HCT116 (cell line): ENCODE results near the gene TMOD4. TPM values are rescaled to one million over a fixed set of nuclear protein-coding genes. Genes with fewer than 3 reads are reported as not detected.

Source experiments
- ATAC-seq: fragments of 200-7000 bp; cut with Tn5 transposase; 2 replicates; pipeline ENCODE4 v1.9.1; 2020; ENCODE audit warnings: mild to moderate bottlenecking, moderate library complexity
- BruUV-seq: library from RNA; stranded (reverse); fragments of 400-500 nt; replicated peaks from 2 replicates; lab custom pipeline; 2021; lab: Mats Ljungman, UMichigan
- CTCF ChIA-PET: fragments of 300-600 bp; sonication (Branson Sonifier 250); formaldehyde crosslinking; loops from one replicate; lab custom pipeline; 2021; ENCODE audit warnings: antibody characterized with exemption; lab: Charles Lee
- POLR2A ChIA-PET: fragments of 300-600, 350-600 bp; sonication (Branson Sonifier 250); formaldehyde crosslinking; loops from one replicate; lab custom pipeline; 2021; ENCODE audit warnings: antibody characterized with exemption; lab: Charles Lee
- RAD21 ChIA-PET, 2 experiments: fragments of 300-600 bp; sonication (Branson Sonifier 250); formaldehyde crosslinking; loops; one replicate each; lab custom pipeline; 2023; ENCODE audit warnings: low total read pairs in 2 of 2; ENCODE audit not compliant: uncharacterized antibody in 2 of 2, unreplicated experiment in 2 of 2, low non-redundant PET in 1 of 2; lab: Charles Lee
- DNase-seq: peaks from one replicate; pipeline ENCODE4 v3.0.0-alpha.2; 2010; ENCODE audit warnings: low read depth, low spot score
- H2AFZ ChIP-seq: fragments of 200-600 bp; shearing (Covaris generic), sonication (generic); 2 replicates; pipeline ENCODE4 v1.6.1; 2017; ENCODE audit warnings: low read depth, mixed run types, mixed read lengths, antibody characterized with exemption, low read length; ENCODE audit not compliant: poor library complexity, severe bottlenecking
- H3K27ac ChIP-seq: 2 replicates; pipeline ENCODE4 v1.5.1; 2012; ENCODE audit warnings: low read depth, low read length
- H3K27me3 ChIP-seq: fragments of 200-600 bp; sonication (generic); 2 replicates; pipeline ENCODE4 v1.6.1; 2016; ENCODE audit warnings: mixed run types, low read length, mixed read lengths; ENCODE audit not compliant: insufficient read depth
- H3K36me3 ChIP-seq, 2 experiments: fragments of 200-500 bp in 1 of 2; fragments of 200-600 bp in 1 of 2; sonication (Bioruptor generic) in 1 of 2; sonication (generic) in 1 of 2; 2 replicates each; pipeline versions ENCODE4 v1.5.1 to v1.6.1; 2014 to 2016; ENCODE audit warnings: low read length in 2 of 2, inconsistent platforms in 1 of 2, mixed read lengths in 1 of 2, mixed run types in 1 of 2; ENCODE audit not compliant: insufficient read depth in 2 of 2, control insufficient read depth in 1 of 2
- H3K4me1 ChIP-seq, 2 experiments: fragments of 200-600 bp in 1 of 2; sonication (generic) in 1 of 2; 2 replicates each; pipeline versions ENCODE4 v1.5.1 to v1.6.1; 2012 to 2017; ENCODE audit warnings: low read length in 2 of 2, inconsistent platforms in 1 of 2, mild to moderate bottlenecking in 1 of 2, mixed read lengths in 1 of 2, mixed run types in 1 of 2, moderate library complexity in 1 of 2; ENCODE audit not compliant: insufficient read depth in 2 of 2, control insufficient read depth in 1 of 2
- H3K4me2 ChIP-seq: fragments of 200-600 bp; sonication (generic); 2 replicates; pipeline ENCODE4 v1.6.1; 2017; ENCODE audit warnings: mixed run types, low read length, mixed read lengths
- H3K4me3 ChIP-seq, 2 experiments: fragments of 200-600 bp in 1 of 2; sonication (generic) in 1 of 2; replicated peaks in 1 of 2; 2 replicates each; pipeline ENCODE4 v1.5.1; 2011 to 2016; ENCODE audit warnings: low read length in 2 of 2, control low read depth in 1 of 2, low read depth in 1 of 2, mild to moderate bottlenecking in 1 of 2, mixed read lengths in 1 of 2, mixed run types in 1 of 2
- H3K79me2 ChIP-seq: fragments of 200-600 bp; sonication (generic); 2 replicates; pipeline ENCODE4 v1.6.1; 2017; ENCODE audit warnings: mild to moderate bottlenecking, mixed run types, low read length, moderate library complexity, mixed read lengths; ENCODE audit not compliant: insufficient read depth
- H3K9ac ChIP-seq: fragments of 200-600 bp; sonication (generic); 2 replicates; pipeline ENCODE4 v1.6.1; 2016; ENCODE audit warnings: low read length, mixed read lengths
- H3K9me2 ChIP-seq: fragments of 200-600 bp; sonication (generic), shearing (Covaris generic); 2 replicates; pipeline ENCODE4 v1.6.1; 2017; ENCODE audit warnings: mixed run types, mild to moderate bottlenecking, moderate library complexity; ENCODE audit not compliant: insufficient read depth
- H3K9me3 ChIP-seq, 2 experiments: fragments of 200-500 bp in 1 of 2; fragments of 200-600 bp in 1 of 2; sonication (Bioruptor generic) in 1 of 2; sonication (generic) in 1 of 2; 2 replicates each; pipeline ENCODE4 v1.6.1; 2014 to 2017; ENCODE audit warnings: low read length in 2 of 2, mixed read lengths in 2 of 2, inconsistent platforms in 1 of 2, low read depth in 1 of 2, mild to moderate bottlenecking in 1 of 2, mixed run types in 1 of 2, moderate library complexity in 1 of 2; ENCODE audit not compliant: control insufficient read depth in 1 of 2, insufficient read depth in 1 of 2
- H4K20me1 ChIP-seq: fragments of 200-600 bp; sonication (generic), shearing (Covaris generic); 2 replicates; pipeline ENCODE4 v1.6.1; 2017; ENCODE audit warnings: mixed run types, mild to moderate bottlenecking, moderate library complexity; ENCODE audit not compliant: insufficient read depth
- ATF3 ChIP-seq: IDR thresholded peaks from 2 replicates; pipeline ENCODE4 v1.6.1; 2012
- EZH2phosphoT487 ChIP-seq: fragments of 200-600 bp; IDR thresholded peaks from 2 replicates; pipeline ENCODE4 v1.6.1; 2018; ENCODE audit warnings: antibody characterized with exemption, borderline replicate concordance
- POLR2AphosphoS5 ChIP-seq: IDR thresholded peaks from 2 replicates; pipeline ENCODE4 v1.6.1; 2011; ENCODE audit warnings: mild to moderate bottlenecking, low read depth, low read length, moderate library complexity
- SP1 ChIP-seq: IDR thresholded peaks from 2 replicates; pipeline ENCODE4 v1.6.1; 2012; ENCODE audit warnings: low read depth
- YY1 ChIP-seq: IDR thresholded peaks from 2 replicates; pipeline ENCODE4 v1.6.1; 2011; ENCODE audit warnings: low read length, low read depth, moderate library complexity, mild to moderate bottlenecking; ENCODE audit not compliant: insufficient replicate concordance; ENCODE audit errors: extremely low read depth
- ZBTB33 ChIP-seq: IDR thresholded peaks from 2 replicates; pipeline ENCODE4 v1.6.1; 2011; ENCODE audit warnings: mild to moderate bottlenecking, low read length, moderate library complexity; ENCODE audit not compliant: insufficient replicate concordance; ENCODE audit errors: extremely low read depth
- ZNF274 ChIP-seq: fragments of 200-500 bp; sonication (Bioruptor generic); IDR thresholded peaks from 2 replicates; pipeline ENCODE4 v1.6.1; 2014; ENCODE audit warnings: mild to moderate bottlenecking, low read depth, low read length, inconsistent platforms
- intact Hi-C: fragments of 100-400 bp; cut with micrococcal nuclease; formaldehyde crosslinking; loops from 2 replicates; pipeline ENCODE4 v1.10.0; 2022
- total RNA-seq: library from RNA; stranded (reverse); gene quantifications from one replicate; pipeline ENCODE4 v1.2.1, GENCODE V29; 2021; ENCODE audit not compliant: unreplicated experiment

The TMOD4 gene
- total RNA-seq, 1 experiment from 2014 or later = 1.8 TPM

- POLR2A ChIA-PET = interaction anchor here (0.6 kb wide), 1 partner anchor 18 kb away, joined by 3 read pairs; no protein-coding TSS in a partner anchor
- no peaks in the 10 kb centered on the region for H3K9me3 ChIP-seq
- no peak for DNase-seq
- H3K4me2 ChIP-seq = no peak overlapping the region
- no peak for ATAC-seq
- no peak overlapping the region for H3K27ac ChIP-seq
- intact Hi-C loops = no loop called here
- no peak overlapping the region for H3K9ac ChIP-seq
- no peaks in the 10 kb centered on the region for H3K4me1 ChIP-seq
- RAD21 ChIA-PET = no interaction called here
- CTCF ChIA-PET = no interaction called here
- TF ChIP-seq SP1 (no peak), YY1 (no peak), ZNF274 (no peak), ZBTB33 (no peak), EZH2phosphoT487 (no peak), ATF3 (no peak), POLR2AphosphoS5 (no peak)
- H3K9me2 ChIP-seq = no peaks in the 10 kb centered on the region
- H3K36me3 ChIP-seq = peaks cover 10% of the 10 kb centered on the region in 2 experiments
- peaks cover 8% of the 10 kb centered on the region; the same call in 1 of the 2 replicates for H4K20me1 ChIP-seq
- no peak overlapping the region for H3K4me3 ChIP-seq
- H3K79me2 ChIP-seq = peaks cover 85% of the 10 kb centered on the region
- no peaks in the 10 kb centered on the region for H3K27me3 ChIP-seq
- no peak overlapping the region for H2AFZ ChIP-seq
- no TSS peak for BruUV-seq
Measured at GRCh38 chr1:151221616-151222015, 45.8 kb upstream of the TMOD4 start.
